ENCODE results near the gene ADH7.

DNA sequence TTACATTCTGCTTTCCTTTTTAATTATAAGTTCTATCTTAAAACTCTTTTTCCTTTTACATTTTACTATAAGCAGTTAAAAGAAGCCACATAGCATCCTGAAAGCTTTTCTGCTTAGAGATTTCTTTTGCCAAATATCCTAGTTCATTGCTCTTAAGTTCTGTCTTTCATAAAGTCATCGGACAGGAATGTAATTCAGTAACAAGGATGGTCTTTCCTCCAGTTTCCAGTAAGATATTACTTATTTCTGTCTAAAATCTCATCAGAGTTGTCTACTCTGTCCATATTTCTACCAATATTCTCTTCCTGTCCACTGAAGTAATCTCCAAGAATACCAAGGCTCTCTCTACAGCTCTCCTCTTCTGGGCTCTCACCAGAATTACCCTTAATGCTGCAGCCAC lies 45.1 kb downstream of the ADH7 start:
- TF ChIP-seq, protein P1, sequence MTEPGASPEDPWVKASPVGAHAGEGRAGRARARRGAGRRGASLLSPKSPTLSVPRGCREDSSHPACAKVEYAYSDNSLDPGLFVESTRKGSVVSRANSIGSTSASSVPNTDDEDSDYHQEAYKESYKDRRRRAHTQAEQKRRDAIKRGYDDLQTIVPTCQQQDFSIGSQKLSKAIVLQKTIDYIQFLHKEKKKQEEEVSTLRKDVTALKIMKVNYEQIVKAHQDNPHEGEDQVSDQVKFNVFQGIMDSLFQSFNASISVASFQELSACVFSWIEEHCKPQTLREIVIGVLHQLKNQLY (CRISPR knock-in tag; conservative IDR thresholded peaks at IDR 0.05), result no peak
- TF ChIP-seq, protein P2, sequence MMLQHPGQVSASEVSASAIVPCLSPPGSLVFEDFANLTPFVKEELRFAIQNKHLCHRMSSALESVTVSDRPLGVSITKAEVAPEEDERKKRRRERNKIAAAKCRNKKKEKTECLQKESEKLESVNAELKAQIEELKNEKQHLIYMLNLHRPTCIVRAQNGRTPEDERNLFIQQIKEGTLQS (IDR thresholded peaks at IDR 0.05), result no peak
- TF ChIP-seq, protein P2 (CRISPR knock-in tag; conservative IDR thresholded peaks at IDR 0.05), result no peak
- TF ChIP-seq, protein P3, sequence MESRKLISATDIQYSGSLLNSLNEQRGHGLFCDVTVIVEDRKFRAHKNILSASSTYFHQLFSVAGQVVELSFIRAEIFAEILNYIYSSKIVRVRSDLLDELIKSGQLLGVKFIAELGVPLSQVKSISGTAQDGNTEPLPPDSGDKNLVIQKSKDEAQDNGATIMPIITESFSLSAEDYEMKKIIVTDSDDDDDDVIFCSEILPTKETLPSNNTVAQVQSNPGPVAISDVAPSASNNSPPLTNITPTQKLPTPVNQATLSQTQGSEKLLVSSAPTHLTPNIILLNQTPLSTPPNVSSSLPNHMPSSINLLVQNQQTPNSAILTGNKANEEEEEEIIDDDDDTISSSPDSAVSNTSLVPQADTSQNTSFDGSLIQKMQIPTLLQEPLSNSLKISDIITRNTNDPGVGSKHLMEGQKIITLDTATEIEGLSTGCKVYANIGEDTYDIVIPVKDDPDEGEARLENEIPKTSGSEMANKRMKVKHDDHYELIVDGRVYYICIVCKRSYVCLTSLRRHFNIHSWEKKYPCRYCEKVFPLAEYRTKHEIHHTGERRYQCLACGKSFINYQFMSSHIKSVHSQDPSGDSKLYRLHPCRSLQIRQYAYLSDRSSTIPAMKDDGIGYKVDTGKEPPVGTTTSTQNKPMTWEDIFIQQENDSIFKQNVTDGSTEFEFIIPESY (CRISPR knock-in tag; IDR thresholded peaks at IDR 0.05), result no peak
- TF ChIP-seq ZNF584 (CRISPR knock-in tag; IDR thresholded peaks at IDR 0.05; ENCODE audit: low read depth) (no peak), ZNF347 (CRISPR knock-in tag; IDR thresholded peaks at IDR 0.05; ENCODE audit: low read depth) (no peak), SMARCA5 (IDR thresholded peaks at IDR 0.05) (no peak), SP1 (CRISPR knock-in tag; IDR thresholded peaks at IDR 0.05) (no peak)
